D341Med (cell line): ENCODE results near the gene DNM3.
"Not testable (repeated sequence)": the region's sequence is repeated elsewhere in the genome, so short reads cannot be mapped to it uniquely, and the experiment has no call there.

Experiments used
- DNase-seq: peaks from one replicate; pipeline ENCODE4 v3.0.0; 2012; ENCODE audit warnings: low spot score

The DNM3 gene

DNA sequence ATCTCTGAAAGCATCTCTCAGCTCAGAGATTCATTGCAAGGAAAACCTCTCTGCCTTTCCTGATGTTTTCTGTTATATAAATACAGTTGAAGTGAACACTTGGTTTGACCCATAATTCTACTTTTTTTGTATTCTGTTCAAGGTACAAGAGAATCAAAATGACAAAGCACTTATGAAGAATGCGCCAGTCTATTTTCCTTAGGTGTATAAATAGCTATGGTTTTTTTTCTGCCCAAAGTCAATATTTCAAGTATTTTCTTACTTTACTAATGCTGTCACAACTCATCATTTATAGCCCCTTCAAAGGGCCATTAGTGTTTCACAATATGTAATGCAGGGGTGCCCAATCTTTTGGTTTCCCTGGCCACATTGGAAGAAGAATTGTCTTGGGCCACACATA is 436.7 kb downstream of the DNM3 start:
- DNase-seq, result no peak

DNA sequence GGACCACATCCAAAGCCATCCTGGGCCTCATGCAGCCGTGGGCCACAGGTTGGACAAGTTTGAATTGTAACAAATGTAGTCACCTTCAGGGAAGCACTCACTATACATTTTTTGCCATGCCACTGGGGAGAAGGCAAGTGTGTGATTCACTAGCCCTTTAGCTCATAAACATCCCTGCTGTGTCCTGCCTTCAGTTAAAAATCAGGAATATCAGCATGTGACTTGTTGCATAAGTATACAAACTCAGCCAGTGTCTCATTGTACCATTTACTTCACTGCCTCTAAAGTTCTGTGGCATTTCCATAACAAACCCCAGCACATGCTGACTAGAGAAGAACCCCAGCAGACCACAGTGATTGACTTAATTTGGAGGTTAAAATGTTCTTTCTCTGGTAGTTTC is 437.2 kb downstream of the DNM3 start:
- no peak for DNase-seq

DNA sequence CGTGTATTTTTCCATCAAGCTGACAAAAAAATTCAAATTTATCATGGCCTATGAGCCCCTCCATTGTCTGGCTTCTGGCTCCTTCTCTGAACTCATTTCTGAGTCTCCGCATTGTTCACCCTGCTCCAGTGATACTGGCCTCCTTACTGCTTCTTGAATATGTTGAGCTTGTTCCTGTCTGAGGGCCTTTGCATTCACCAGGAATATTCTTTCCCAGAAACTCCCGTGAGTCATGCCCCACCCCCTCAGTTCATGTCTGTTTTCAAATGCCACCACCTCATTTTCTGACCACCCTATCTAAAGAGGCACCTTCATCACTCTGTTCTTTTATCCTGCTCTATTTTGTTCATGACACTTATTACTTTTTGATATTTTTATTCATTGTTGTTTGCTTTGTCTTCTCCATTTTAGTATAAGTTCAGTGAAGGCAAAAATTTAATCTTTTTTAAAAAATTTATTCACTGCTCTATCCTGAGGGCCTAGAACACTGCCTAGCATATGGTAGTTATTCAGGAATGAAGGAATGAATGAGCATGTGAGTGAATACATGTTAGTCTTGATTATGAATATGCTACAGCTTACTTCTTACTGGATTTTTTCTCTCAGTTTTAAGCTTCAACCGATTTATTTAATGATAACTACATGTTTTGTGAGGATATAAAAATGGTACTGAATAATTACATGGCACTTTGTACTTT is 438.8 kb downstream of the DNM3 start:
- DNase-seq, result no peak

DNA sequence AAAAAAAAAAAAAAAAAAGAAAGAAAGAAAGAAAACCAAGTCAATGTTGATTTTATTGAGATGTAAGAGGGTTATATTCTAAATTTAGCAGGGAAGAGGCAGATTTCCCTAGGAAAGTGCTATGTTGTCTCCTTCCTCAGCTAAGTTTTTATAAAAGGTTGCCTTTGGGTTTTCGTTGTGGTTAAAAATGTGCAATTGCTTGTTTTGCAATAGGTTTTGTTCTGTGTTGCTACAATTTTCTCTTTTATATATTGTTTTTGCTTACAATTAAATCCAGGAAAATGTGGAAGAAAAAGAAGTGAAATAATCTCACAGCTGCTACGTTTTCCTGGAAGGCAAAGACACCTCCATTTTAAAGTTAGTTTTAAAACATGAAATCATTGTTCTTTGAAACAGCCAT is 442.5 kb downstream of the DNM3 start:
- no peak for DNase-seq

DNA sequence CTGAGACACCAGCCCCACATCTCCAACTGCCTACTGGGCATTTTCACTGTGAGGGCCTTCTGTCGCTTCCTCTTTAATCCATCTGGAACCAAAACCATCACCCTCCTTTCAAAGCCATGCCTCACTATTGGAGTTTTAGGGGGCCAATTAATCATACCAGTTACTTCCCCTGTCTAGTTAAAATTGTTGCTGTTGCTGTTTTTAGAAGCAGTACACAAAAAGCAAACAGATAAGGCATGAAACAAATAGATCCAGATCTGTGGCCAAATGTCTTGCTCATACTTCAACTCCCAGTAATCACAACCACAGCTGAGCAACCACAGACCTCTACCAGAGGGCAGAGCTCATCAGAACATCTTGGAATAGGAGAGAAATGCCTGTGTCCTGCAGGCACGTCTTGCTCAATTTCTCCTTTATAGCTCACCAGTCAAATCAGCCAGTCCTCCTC is 445.4 kb downstream of the DNM3 start:
- DNase-seq, result no peak

DNA sequence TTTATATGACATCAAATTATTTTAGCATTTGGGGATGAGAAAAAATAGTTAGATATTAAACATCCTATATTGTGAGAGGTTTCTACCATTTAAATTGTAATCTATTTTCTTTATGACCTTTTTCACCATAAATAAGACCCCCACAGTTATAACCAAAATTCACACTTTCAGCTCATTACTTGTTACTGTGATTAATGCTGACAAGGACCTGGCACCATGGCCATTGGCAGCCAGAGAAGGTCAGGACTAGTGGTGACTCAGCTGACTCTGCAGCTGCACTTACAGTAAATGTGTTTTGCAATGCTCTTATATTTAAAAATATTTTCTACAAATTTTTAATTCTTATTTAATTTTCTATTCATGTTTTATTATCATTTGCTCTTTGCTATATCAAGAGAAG is 445.9 kb downstream of the DNM3 start:
- DNase-seq, result no peak

DNA sequence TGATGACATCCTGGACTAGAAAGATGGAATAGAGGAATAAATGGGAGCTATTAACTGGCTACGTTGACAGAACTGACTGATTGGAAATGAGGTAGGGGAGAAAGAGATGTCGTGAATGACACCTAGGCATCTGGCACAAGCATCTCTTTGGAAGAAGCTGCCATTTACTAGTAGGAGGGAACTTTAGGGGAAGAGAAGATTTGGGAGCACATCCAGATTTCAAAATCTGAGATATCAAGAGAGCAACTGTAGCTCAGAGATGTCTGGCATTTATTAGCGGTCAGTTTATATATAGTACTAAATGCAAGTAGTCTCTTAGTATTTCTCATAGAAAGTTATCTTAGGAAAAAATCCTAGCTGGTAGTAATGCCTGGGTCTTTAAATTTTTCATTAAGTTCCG is 447.3 kb downstream of the DNM3 start:
- no peak for DNase-seq

DNA sequence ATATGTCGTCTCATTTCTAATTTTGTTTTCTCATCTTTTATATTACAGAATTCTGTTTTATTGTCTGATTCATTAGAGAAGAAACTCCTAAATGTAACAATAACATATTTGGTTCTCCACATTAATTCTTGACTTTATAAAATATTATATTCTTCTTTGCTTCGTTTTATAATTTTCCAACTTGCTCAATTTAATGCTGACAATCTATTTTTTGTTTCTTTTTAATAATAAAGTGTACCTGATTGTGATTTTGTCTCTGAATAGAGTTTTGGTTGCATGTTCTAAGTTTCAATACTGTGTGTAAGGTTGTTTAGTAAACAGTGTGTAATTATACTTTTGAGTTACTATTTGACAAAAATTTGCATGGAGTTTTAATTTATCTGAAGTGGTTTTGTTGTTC is 448.1 kb downstream of the DNM3 start:
- no peak for DNase-seq

DNA sequence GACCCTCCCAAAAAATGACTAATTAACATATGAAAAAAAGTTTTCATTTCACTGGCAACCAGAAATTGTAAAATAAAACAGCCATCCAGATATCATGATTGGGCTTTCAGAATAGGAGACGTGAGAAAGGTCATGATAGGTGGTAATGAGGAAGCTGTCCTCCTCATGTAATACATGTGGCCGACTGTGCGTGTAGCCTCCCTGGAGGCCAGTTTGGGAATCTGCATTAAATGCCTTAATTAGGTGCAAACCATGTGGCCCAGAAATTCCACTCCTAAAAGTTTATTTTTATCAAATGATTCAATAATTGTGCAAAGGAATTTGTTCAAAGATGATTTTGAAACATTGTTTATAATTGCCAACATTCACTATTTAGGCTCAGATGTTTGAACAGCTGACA is 451.5 kb downstream of the DNM3 start:
- no peak for DNase-seq

DNA sequence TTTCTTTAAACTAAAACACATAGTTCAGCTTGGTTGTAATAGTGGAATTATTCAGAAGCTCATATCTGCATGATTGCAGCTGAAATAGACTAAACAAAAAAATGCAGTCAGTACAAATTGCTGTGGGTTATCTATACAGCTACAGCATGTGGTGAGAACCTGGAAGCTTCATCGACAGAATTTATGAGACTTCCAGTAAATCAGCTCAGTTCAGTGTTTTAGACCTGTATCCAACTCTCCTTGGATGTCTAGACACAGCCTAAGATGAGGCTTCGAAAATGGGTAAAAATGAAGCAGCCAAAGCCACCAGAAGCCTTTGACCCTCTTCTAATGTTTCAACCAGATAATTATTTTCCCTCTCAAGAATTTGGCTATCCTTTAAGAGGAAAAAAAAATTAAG is 452.1 kb downstream of the DNM3 start:
- DNase-seq, result no peak

DNA sequence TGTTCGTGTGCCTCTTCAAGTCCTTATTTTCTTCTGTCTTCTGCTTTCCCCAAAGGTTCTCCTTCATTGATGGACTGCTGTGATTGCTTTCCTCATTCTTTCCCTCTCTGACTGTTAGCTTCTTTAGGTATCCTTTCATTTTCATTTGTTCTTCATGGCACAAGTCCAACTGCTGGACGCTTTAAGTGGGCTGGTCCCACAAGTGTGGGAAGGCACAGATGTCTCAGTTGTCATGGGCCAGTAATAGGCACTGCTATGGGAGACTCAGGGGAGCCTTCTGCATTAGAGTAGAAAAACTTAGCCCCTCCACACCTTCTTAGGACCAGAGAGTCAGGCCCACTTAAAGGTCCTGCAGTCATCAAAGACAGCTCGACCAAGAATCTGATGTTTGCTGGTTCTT is 456.8 kb downstream of the DNM3 start:
- DNase-seq, result no peak

DNA sequence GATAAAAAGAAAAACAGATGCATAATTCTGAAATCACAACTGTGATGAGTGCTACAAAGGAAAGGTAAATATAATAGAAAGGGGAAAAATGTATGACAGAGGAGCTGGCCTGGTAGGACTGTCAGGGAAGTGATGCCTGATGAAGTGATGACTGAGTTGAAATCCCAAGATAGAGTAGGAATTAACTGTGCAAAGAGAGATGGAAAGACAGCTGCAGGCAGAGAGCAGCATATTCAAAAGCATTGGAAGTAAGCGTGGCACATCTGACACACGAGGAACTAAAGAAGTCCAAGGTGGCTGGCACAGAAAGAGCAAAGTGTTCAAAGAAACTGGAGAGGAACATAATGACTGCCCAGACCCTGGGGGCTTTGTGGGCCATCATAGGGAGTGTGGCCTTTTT is 457.6 kb downstream of the DNM3 start:
- DNase-seq, result no peak

DNA sequence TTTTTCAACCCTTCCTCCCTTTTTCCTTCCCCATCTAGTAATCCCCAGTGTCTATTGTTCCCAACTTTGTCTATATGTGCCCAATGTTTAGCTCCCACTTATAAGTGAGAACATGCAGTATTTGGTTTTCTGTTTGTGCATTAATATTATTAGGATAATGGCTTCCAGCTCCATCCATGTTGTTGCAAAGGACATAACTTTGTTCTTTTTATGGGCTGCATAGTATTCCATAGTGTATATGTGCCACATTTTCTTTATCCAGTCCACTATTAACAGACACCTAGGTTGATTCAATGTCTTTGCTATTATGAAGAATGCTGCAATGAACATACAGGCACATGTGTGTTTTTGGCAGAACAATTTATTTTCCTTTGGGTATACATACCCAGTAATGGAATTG is 458.2 kb downstream of the DNM3 start:
- DNase-seq, result no peak

DNA sequence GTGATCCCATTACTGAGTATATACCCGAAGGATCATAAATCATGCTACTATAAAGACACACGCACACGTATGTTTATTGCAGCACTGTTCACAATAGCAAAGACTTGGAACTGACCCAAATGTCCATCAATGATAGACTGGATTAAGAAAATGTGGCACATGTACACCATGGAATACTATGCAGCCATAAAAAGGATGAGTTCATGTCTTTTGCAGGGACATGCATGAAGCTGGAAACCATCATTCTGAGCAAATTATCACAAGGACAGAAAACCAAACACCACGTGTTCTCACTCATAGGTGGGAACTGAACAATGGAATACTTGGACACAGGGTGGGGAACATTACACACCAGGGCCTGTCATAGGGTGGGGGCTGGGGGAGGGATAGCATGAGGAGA is 466.2 kb downstream of the DNM3 start:
- not testable (repeated sequence) for DNase-seq

DNA sequence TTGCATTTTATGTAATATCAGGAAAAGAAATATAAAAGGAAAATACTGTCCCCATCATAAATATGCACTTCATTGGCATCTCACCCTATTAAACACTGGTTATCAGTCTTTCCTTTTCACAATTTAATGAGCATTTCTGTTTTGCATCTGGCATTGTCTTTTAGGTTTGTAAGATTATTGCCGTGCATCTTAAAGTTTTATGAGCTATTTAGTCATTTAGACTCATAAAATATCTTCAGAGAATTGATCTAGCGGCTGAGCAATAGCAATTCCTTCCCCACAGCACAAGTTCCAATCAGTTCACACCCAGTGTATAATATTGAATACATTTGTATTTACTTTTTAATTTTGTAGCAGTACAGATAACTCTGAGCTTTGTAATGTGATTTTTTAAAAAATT is 466.8 kb downstream of the DNM3 start:
- DNase-seq, result no peak

DNA sequence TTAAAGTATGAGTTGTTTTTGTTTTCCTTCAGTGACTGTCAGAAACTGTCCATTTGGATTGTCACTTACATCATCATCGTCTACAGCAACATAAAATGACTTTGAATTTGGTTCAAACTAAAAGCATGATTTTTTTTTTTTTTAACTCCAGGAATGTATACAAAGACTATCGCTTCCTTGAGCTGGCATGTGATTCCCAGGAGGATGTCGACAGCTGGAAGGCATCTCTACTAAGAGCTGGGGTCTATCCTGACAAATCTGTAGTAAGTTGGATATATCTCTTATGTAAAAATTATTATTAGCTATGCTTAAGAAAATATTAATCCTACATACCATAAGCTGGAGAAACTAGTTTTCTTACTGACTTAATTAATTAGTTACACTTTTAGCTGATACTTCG is 467.3 kb downstream of the DNM3 start:
- no peak for DNase-seq

DNA sequence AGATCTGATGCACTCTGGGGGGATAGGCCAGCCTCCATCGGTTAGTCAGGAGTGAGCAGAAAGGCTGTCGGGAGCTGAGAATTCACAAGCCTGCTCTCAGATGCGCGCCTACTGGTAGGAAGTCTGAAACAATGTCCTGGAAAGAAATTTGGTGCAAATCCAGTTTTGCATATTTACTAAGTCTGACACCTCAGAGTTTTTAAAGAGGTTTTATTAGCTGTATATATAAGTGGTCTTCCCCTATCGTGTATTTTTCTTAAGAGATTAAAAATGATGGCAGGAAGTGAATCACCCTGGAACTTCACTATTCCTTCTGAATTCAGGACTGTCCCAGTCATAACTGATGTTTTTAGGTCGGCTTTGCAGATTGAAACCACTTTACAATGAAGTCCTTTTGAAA is 479.4 kb downstream of the DNM3 start:
- DNase-seq, result no peak

DNA sequence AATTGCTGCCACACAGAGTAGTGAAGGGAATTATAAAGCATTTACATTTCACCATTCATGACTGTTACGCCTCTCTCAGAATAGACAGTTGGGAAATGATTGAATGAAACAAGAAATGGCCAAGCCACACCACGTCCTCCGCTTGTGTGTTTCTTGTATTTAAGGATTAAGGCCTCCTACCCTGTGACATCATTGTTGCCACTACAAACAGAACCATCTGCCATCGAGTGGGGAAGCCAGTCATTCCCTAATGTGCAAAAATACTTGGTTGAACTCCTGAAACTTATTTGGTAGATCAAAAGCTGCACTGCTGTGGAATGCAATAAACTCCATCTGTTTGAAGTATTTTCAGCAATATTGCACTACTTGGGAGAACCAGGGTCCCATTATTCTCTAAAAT is 480.2 kb downstream of the DNM3 start:
- no peak for DNase-seq

DNA sequence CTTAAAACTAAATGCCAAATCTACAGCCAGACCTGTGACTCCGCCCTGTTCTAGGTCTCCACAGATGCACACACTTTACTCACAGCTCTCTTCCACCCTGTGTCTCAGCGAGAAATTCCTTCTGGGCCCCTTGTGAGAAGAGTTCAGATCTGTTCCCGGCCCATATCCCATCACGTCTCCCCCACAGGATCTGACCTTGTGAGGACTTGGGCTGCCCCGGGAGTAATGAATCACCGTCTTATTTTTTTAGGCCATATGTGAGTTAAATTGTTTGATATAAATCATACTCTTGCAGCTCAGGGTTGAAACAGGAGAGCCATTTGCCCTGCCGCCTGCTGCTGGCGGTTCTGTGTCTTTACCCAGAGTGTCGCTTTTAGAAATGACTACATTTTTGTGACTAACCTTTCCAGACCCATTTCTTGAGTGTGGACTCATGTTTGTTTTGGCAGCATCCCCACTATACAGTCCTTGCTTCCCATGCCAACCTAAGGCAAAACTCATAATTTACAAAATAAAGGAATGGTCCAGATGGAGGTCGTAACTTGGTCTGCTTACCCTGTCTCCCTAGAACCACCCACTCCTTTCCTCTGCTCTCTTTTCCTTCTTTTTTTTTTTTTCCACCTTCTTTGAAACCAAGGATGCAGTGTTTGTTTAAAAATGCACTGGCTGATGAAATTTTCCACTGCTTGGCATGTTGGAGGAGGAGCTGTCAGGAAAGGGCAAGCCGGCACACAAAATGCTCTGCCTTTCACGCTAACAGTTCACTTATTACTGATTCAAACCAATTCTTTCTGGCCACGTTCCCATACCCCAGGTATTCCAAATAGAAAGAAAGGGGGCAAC is 481.1 kb downstream of the DNM3 start:
- DNase-seq, result no peak

DNA sequence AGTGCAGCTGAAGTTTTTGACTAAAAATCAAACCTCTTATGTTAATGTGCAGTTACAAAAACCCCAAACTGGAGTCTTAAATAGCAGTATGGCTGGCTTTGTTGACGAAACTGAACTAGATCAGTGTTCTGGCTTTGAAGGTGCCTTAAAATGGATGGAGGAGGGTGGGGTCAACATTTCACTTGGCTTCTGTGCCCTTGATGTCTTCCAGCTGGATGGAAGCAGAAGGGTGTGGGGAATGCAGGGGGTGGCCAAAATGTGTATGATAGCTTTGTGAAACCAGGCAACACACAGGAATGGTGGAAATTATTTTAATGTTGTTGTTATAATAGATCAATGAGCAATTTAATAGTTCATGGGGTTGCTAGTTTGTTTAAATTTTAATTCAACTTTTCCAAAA is 482.4 kb downstream of the DNM3 start:
- DNase-seq, result no peak

DNA sequence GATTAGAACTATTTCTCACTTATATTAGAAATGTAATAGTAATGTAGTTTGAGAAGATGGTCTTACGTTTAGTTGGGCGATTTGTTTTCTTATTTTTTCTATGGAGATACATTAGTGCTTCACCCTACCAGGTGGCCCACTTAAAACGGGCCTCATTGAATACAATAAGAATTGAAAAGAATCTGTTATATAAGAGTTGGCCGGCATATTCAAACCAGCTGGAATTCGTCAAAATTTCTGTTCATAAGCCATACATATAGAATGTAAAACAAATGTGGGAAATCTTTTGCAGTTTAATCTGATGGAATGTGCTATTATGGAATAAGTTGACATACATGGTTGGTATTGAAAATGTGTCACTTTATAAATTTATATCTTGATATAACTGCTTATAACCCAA is 482.8 kb downstream of the DNM3 start:
- DNase-seq, result no peak

DNA sequence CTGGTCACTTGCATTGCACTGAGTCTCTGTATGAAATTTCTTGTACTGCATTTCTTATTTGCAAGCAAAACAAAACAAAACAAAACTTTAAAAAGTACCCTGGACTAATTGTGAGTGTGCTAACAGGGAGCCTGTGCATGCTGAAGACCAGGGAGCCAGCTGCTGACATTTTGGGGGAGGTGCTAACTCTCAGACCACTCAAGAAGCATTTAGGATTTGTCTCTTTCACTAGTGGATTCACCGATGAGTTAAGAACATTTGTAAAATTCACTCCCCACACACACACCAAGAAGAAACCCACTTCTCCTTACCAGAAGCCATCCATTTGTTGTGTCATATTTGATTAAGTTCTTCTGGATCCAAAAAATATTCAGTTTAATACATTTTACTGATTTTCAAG is 483.5 kb downstream of the DNM3 start:
- DNase-seq, result no peak

DNA sequence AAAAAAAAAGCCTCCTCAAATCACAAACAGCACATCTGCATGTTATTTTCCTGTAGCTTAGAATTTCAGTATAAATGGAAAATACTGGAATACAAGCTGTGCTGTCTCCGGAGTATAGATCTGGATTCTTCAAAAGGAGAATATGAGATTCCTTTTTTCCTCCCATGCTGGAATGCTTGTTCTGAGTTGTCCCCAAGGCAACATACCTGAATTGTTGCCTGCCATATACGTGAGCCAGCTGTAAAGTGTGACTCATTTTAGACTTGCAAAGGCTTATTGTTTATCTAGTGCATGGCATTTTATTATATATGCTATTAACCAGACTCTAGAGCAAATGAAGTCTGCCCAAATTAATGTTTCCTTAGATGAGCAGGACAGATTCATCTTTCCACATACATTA is 484.2 kb downstream of the DNM3 start:
- DNase-seq, result no peak

DNA sequence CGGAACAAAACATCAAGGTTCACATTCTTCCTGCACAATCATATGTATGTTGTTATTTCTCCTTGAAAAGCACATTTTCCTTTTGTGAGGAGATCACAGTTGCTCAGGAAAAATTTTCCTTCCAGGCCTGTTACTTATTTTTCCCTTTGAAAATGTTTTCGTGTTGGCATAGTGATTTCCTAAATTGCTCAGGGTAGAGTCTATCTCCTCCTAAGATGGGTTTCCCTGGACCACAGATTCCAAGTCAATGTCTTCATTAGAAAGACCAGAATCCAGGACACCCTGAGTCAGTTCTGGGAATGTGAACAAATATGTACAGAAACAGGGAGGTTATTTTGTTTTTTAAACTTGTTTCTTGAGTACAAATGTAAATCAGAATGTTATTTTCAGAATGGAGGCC is 484.8 kb downstream of the DNM3 start:
- DNase-seq, result no peak
